Measurements from ENCODE around the gene REX1BD. TPM values are rescaled to one million over a fixed set of nuclear protein-coding genes. Genes with fewer than 3 reads are reported as not detected.
"Not testable (repeated sequence)": the region's sequence is repeated elsewhere in the genome, so short reads cannot be mapped to it uniquely, and the experiment has no call there.

The REX1BD gene
- total and polyA plus RNA-seq, 2 of the 4 experiments (the other 2 are of a cell fraction): 14.2 to 44.6 TPM

- H2BK15ac ChIP-seq (ENCODE audit: low read depth, low read length); in situ Hi-C loops (cut with MboI; ENCODE audit: low sequenced_read_pairs); H3K9me3 ChIP-seq (ENCODE audit: control insufficient read depth, insufficient read depth, low read length); H3K9ac ChIP-seq (ENCODE audit: low read depth, low read length); H2AK9ac ChIP-seq (replicated peaks; ENCODE audit: low read depth, low read length, poor library complexity); H3K4me3 ChIP-seq (ENCODE audit: insufficient read depth, low read depth, low read length); H2BK20ac ChIP-seq (ENCODE audit: low read depth, low read length); ATAC-seq (ENCODE audit: low read depth); H2BK5ac ChIP-seq (ENCODE audit: low read depth, low read length, poor library complexity, severe bottlenecking); DNase-seq; H3K23ac ChIP-seq (ENCODE audit: low read depth, low read length); H3K36me3 ChIP-seq (ENCODE audit: control insufficient read depth, insufficient read depth, low read length); intact Hi-C loops (cut with micrococcal nuclease); H4K5ac ChIP-seq (ENCODE audit: low read depth, low read length); H3K4me2 ChIP-seq (ENCODE audit: low read depth, low read length); H2BK120ac ChIP-seq (ENCODE audit: low read depth, low read length); H3K14ac ChIP-seq (replicated peaks; ENCODE audit: low read depth, low read length); H3K18ac ChIP-seq (ENCODE audit: low read depth, low read length); H2AK5ac ChIP-seq (ENCODE audit: low read depth, low read length); H3K9me1 ChIP-seq (ENCODE audit: insufficient read depth, low read length); H4K20me1 ChIP-seq (ENCODE audit: insufficient read depth, low read length); H4K8ac ChIP-seq (ENCODE audit: low read depth in 2 of 2, low read length in 2 of 2); H3K27ac ChIP-seq (ENCODE audit: insufficient read depth, low read length); BruUV-seq (replicated peaks); POLR2A ChIA-PET (ENCODE audit: unreplicated experiment); H3K4me1 ChIP-seq (ENCODE audit: control insufficient read depth, insufficient read depth, low read length); H3K4ac ChIP-seq (ENCODE audit: low read depth, low read length); H4K91ac ChIP-seq (ENCODE audit: insufficient read depth, low read depth, low read length); H3K56ac ChIP-seq (ENCODE audit: extremely low read depth, insufficient read depth, low read length); H2AFZ ChIP-seq (replicated peaks; ENCODE audit: low read length, poor library complexity); H3K79me1 ChIP-seq (ENCODE audit: low read depth in 1 of 2, low read length in 2 of 2); dilution Hi-C loops (cut with HindIII; ENCODE audit: low sequenced_read_pairs, unreplicated experiment): not testable (repeated sequence)
- H3K27me3 ChIP-seq (ENCODE audit: control insufficient read depth, insufficient read depth, low read length): peaks cover 29% of the 10 kb centered on the region
- CTCF ChIA-PET: interaction anchor here (0.7 kb wide), 1 partner anchor 127 kb away, joined by 3 read pairs; no protein-coding TSS in a partner anchor
- no CpG with 5 or more reads among the region's 15 CpGs for WGBS, 2 experiments (ENCODE audit: extremely low coverage in 2 of 2, insufficient read length in 1 of 2)
Measured at GRCh38 chr19:18600692-18601397, 12.2 kb downstream of the REX1BD start.

Measured in IMR-90 (cell line).